Tibial nerve (tissue), 4 donors: Measurements from ENCODE around the gene IL17F.

Experiments
- CTCF ChIP-seq, 5 experiments: fragments of 200-600 bp in 3 of 5; fragments of 450-650 bp in 2 of 5; sonication (generic) in 3 of 5; IDR thresholded peaks; one replicate each; pipeline ENCODE4 v1.5.1; 2016 to 2019; ENCODE audit warnings: antibody characterized with exemption in 5 of 5, mild to moderate bottlenecking in 3 of 5, moderate library complexity in 2 of 5
- EP300 ChIP-seq, 2 donors: sonication (generic); formaldehyde crosslinking; IDR thresholded peaks; one replicate each; pipeline ENCODE4 v1.6.1; 2017; ENCODE audit warnings: antibody characterized with exemption in 2 of 2, mild to moderate bottlenecking in 1 of 2
- POLR2A ChIP-seq, 2 donors: fragments of 450-650 bp; IDR thresholded peaks; one replicate each; pipeline ENCODE4 v1.6.1; 2017; ENCODE audit warnings: antibody characterized with exemption in 2 of 2, mild to moderate bottlenecking in 2 of 2, moderate library complexity in 2 of 2

- TF ChIP-seq POLR2A (IDR thresholded peaks at IDR 0.05) = no peak
- TF ChIP-seq CTCF (IDR thresholded peaks at IDR 0.05) = no peak
- TF ChIP-seq EP300 (IDR thresholded peaks at IDR 0.05) = no peak
These were observed 35.7 kb downstream of the IL17F start for GRCh38 chr6:52208612-52209011.
